Mucosa of descending colon (tissue), 3 donors: Measurements from ENCODE around the gene S100G. TPM values are rescaled to one million over a fixed set of nuclear protein-coding genes. Genes with fewer than 3 reads are reported as not detected.
"Not testable (repeated sequence)": the region's sequence is repeated elsewhere in the genome, so short reads cannot be mapped to it uniquely, and the experiment has no call there.

Source experiments
- ATAC-seq: fragments of 200-7000 bp; cut with Tn5 transposase; one replicate; pipeline ENCODE4 v1.9.1; 2020; ENCODE audit warnings: mild to moderate bottlenecking, moderate library complexity
- DNase-seq, 3 donors: peaks; one replicate each; pipeline ENCODE4 v3.0.0-alpha.2; 2020
- H3K36me3 ChIP-seq: fragments of 200-600 bp; one replicate; pipeline ENCODE4 v1.8.0; 2021; ENCODE audit warnings: low read depth, mild to moderate bottlenecking
- H3K4me1 ChIP-seq: fragments of 200-600 bp; one replicate; pipeline ENCODE4 v1.8.0; 2021; ENCODE audit warnings: low read depth, mild to moderate bottlenecking
- H3K4me3 ChIP-seq: fragments of 200-600 bp; one replicate; pipeline ENCODE4 v1.8.0; 2021; ENCODE audit warnings: mild to moderate bottlenecking
- H3K9me3 ChIP-seq: fragments of 200-600 bp; one replicate; pipeline ENCODE4 v1.8.0; 2021; ENCODE audit warnings: mild to moderate bottlenecking
- CTCF ChIP-seq: fragments of 200-600 bp; IDR thresholded peaks from one replicate; pipeline ENCODE4 v1.8.0; 2022; ENCODE audit warnings: antibody characterized with exemption, mild to moderate bottlenecking
- intact Hi-C, 2 donors: fragments of 100-400 bp; cut with DNase I in 1 of 2; cut with micrococcal nuclease in 1 of 2; formaldehyde crosslinking; loops; one replicate each; pipeline versions ENCODE4 v1.11.0 to v1.11.1; 2022; cut with DNase I, micrococcal nuclease
- long read RNA-seq, 2 donors: library from polyadenylated mRNA; unstranded; transcript quantifications; one replicate each; pipeline ENCODE4 v2.0.0, GENCODE V29; 2019 to 2021
- total RNA-seq, 3 donors: library from RNA; stranded (reverse); fragmentation: NEBNext Ultra II Directional in 2 of 3; extraction: Animal tissue kit (Norgen Biotek cat#: 25700) in 2 of 3; gene quantifications; one replicate each; pipeline versions ENCODE4 v1.2.1 to v1.2.4, GENCODE V29; 2021 to 2023
- donor health status: DM: no; HTN: no; CAD: no; lungs with moderate emphysema.
- donor health status: DM: no; HTN: no; CAD: no.
- donor health status: DM: no; HTN: yes; CAD: no.

The S100G gene, protein sequence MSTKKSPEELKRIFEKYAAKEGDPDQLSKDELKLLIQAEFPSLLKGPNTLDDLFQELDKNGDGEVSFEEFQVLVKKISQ
- total RNA-seq = not detected
- long read RNA-seq, donor 1 = 0 reads
- long read RNA-seq, donor 2 = 0 reads

DNA sequence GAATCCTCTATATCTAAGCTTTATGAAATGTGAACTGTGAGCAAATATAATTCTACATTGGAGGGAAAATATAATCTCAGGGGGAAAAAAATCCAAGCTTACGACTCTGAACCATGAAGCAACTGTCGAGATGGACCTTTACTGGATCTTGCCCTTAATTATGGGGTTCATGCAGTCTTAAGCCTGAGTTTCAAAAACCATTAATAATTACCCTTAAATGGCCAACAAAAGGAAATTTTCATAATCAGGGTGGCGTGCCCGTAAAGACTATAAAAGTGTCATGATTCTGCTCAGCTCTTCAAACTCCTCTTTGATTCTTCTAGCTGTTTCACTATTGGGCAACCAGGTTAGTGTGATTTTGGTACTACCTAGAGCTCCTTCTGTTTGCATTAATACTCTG, at the start of gene S100G:
TSS of gene S100G (plus strand) at position 301 of the 400 bp plus-strand sequence. CDS start 849 bp downstream, outside the sequence.
- intact Hi-C loops = no loop called here
- TF ChIP-seq CTCF = no peak
- H3K9me3 ChIP-seq = no peaks in the 10 kb centered on the region
- ATAC-seq (no peak), DNase-seq (no peak)
- H3K4me3 ChIP-seq = no peak within 1 kb of the TSS
- H3K4me1 ChIP-seq = no peaks in the 10 kb centered on the region
- no peaks in the 10 kb centered on the region for H3K36me3 ChIP-seq

- H3K36me3 ChIP-seq = no peaks in the 10 kb centered on the region
- H3K4me3 ChIP-seq = no peak overlapping the region
- no peaks in the 10 kb centered on the region for H3K4me1 ChIP-seq
- no peak for TF ChIP-seq CTCF
- H3K9me3 ChIP-seq = no peaks in the 10 kb centered on the region
- DNase-seq (no peak), ATAC-seq (no peak)
- intact Hi-C loops = no loop called here
These were observed 48.1 kb upstream of the S100G start for GRCh38 chrX:16601885-16602284.

GRCh38 chrX:16603235-16603634, 46.7 kb upstream of the S100G start:
- H3K36me3 ChIP-seq, ATAC-seq, H3K4me1 ChIP-seq, intact Hi-C loops, H3K4me3 ChIP-seq, H3K9me3 ChIP-seq, DNase-seq: not testable (repeated sequence)

DNA sequence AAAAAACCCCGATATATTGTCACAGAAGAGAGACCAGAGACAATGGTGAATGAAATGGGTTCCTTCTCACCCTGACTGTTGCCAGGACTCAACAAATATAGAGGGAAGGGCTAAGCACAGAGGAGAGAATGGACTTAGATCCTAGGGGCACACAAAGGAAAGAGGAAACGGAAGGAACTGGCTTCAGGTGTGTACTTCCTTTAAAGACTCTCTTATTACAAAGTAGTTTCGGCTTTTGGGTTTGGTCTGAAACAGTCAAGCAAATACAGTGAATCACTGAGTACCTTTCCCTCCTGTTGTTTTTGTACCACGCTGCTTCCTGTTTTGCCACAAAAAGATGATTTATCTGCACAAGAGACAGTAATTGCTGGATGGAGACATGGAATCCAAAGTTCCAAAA, 46.1 kb upstream of the S100G start:
- intact Hi-C loops = no loop called here
- Histone ChIP-seq H3K4me1 (no peaks in the 10 kb centered on the region), H3K4me3 (no peak overlapping the region), H3K36me3 (no peaks in the 10 kb centered on the region), H3K9me3 (no peaks in the 10 kb centered on the region)
- ATAC-seq (peak; percentile 91), DNase-seq (no peak)
- no peak for TF ChIP-seq CTCF

GRCh38 chrX:16604337-16604736, 45.6 kb upstream of the S100G start:
- DNase-seq (no peak), ATAC-seq (peak; percentile 60)
- no peak for TF ChIP-seq CTCF
- no peaks in the 10 kb centered on the region for H3K36me3 ChIP-seq
- H3K9me3 ChIP-seq = no peaks in the 10 kb centered on the region
- no peak overlapping the region for H3K4me3 ChIP-seq
- intact Hi-C loops = no loop called here
- H3K4me1 ChIP-seq = no peaks in the 10 kb centered on the region

- Histone ChIP-seq H3K4me1 (no peaks in the 10 kb centered on the region), H3K36me3 (no peaks in the 10 kb centered on the region), H3K9me3 (no peaks in the 10 kb centered on the region), H3K4me3 (no peak overlapping the region)
- no peak for DNase-seq
- TF ChIP-seq CTCF = no peak
- intact Hi-C loops = no loop called here
- no peak for ATAC-seq
These were observed 43.7 kb upstream of the S100G start for GRCh38 chrX:16606142-16606720.
